ENCODE measurements around the gene KIAA1671.

DNA sequence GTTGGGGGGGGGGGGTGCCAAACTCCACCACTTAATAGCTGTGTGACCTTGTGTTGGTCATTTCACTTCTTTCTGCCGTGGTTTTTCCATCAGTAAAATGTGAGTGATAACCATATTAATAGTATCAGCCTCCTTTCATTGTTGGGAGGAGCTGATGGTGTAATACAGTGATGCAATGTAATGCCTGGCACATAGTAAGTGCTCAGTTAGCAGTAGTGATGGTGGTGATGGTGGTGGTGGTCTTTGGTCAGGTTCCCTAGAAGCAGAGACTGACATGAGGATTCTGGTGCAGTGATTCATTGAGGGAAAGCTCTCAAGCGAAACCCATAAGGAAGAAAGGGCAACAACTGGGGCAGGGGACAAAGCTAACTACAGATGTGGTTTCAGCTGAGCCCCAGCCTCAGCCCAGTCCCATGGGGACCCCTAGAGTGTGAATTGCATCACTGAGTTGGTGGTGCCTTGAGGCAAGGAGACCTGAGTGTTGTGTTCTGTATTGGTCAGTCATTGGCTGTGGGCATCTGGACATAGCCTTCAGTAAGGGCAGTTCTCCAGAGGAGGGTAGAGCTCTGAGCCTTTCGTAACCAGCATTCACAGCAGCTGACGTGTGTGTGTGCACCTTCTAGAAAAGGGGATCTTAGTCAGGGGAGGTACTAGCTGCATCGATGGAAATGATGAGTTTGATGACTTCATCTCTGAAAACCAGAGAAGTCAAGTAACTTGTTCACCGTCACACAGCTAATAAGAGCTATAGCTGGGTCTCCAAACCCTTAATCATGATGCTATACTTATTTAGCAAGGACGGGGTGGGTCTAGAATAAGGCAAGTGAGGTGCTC, 153.5 kb downstream of the KIAA1671 start:
- TF ChIP-seq, protein P1, sequence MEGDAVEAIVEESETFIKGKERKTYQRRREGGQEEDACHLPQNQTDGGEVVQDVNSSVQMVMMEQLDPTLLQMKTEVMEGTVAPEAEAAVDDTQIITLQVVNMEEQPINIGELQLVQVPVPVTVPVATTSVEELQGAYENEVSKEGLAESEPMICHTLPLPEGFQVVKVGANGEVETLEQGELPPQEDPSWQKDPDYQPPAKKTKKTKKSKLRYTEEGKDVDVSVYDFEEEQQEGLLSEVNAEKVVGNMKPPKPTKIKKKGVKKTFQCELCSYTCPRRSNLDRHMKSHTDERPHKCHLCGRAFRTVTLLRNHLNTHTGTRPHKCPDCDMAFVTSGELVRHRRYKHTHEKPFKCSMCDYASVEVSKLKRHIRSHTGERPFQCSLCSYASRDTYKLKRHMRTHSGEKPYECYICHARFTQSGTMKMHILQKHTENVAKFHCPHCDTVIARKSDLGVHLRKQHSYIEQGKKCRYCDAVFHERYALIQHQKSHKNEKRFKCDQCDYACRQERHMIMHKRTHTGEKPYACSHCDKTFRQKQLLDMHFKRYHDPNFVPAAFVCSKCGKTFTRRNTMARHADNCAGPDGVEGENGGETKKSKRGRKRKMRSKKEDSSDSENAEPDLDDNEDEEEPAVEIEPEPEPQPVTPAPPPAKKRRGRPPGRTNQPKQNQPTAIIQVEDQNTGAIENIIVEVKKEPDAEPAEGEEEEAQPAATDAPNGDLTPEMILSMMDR (CRISPR knock-in tag; IDR thresholded peaks at IDR 0.05) = no peak
- no peak for TF ChIP-seq PTBP1 (IDR thresholded peaks at IDR 0.05; ENCODE audit: low read depth, low read length, poor library complexity, severe bottlenecking)
- no peak for TF ChIP-seq ZNF550 (CRISPR knock-in tag; IDR thresholded peaks at IDR 0.05; ENCODE audit: borderline replicate concordance)
